HUES64 (cell line): Measurements from ENCODE around the gene TSPAN17.
"Not testable (repeated sequence)": the region's sequence is repeated elsewhere in the genome, so short reads cannot be mapped to it uniquely, and the experiment has no call there.

ENCODE experiments used
- H3K27ac ChIP-seq: 2 replicates; pipeline ENCODE4 v1.7.0; 2013; ENCODE audit warnings: low read depth, low read length, inconsistent platforms
- H3K27me3 ChIP-seq: 2 replicates; pipeline ENCODE4 v1.6.1; 2013; ENCODE audit warnings: mild to moderate bottlenecking, low read length; ENCODE audit not compliant: insufficient read depth
- H3K36me3 ChIP-seq: 2 replicates; pipeline ENCODE4 v1.6.1; 2013; ENCODE audit warnings: mild to moderate bottlenecking, low read length; ENCODE audit not compliant: insufficient read depth
- H3K4me1 ChIP-seq: 2 replicates; pipeline ENCODE4 v1.6.1; 2013; ENCODE audit warnings: mild to moderate bottlenecking, low read length, moderate library complexity; ENCODE audit not compliant: insufficient read depth
- H3K4me3 ChIP-seq: 2 replicates; pipeline ENCODE4 v1.5.1; 2013; ENCODE audit warnings: mild to moderate bottlenecking, low read length, moderate library complexity
- H3K9ac ChIP-seq: 2 replicates; pipeline ENCODE4 v1.6.1; 2013; ENCODE audit warnings: mild to moderate bottlenecking, low read depth, low read length
- H3K9me3 ChIP-seq: 2 replicates; pipeline ENCODE4 v1.6.1; 2013; ENCODE audit warnings: low read depth, low read length; ENCODE audit not compliant: insufficient read depth
- WGBS: fragments of 150-250, 120-280 bp; methylation state at CpG from one replicate; pipeline ENCODE4 v1.1.7; 2013; ENCODE audit warnings: missing lambda C conversion rate; 5-methylcytosine and 5-hydroxymethylcytosine counted together

TSPAN17 gene

DNA sequence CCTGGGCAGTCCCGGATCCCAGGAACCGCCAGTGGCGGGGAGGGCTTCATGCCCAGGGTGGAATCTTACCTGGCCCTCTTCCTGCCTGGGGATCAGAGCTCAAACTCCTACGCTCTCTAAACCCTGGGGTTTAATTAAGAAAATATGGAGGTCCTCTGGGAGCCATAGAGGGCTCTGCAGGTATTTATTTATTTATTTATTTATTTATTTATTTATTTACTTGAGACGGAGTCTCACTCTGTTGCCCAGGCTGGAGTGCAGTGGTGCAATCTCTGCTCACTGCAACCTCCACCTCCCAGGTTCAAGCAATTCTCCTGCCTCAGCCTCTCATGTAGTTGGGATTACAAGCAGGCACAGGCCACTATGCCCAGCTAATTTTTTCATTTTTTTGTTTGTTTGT is 52.2 kb downstream of the TSPAN17 start:
- not testable (repeated sequence) for H3K9ac ChIP-seq, H3K9me3 ChIP-seq, H3K27ac ChIP-seq, H3K4me3 ChIP-seq, H3K36me3 ChIP-seq, H3K27me3 ChIP-seq
- WGBS = 93% methylated on average over 5 of the region's 5 CpGs
- H3K4me1 ChIP-seq = peaks cover 25% of the 10 kb centered on the region

DNA sequence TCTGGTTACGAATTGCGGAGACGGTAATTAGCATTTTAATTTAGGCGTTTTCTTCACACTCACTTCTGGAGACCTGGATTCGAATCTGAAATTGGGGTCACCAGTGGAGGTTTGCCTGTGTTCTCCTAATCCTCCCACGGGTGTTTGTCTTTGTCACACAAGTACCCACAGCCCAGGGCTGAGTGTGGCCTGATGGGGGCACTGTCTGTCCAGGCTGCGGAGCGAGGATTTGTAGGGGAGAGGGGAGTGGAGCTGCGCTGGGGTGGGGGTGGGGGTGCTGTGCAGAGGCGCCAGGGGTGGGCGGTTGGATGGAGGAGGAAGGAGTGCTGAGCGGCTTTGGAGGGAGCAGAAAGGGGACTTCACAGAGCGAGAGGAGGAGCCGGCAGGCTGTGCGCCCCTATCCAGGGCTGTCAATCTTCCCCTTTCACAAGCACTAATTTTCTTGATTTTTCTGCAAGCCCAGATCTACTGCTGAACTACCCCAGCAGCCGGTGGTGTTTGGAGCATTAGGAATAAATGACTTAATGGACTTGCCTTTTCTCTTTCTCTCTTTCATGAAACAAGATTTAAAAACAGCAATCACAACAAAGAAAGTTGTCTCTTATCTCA is 53.1 kb downstream of the TSPAN17 start:
- Histone ChIP-seq H3K4me3 (no peak overlapping the region), H3K9me3 (no peaks in the 10 kb centered on the region), H3K9ac (no peak overlapping the region), H3K4me1 (peaks cover 25% of the 10 kb centered on the region), H3K36me3 (no peaks in the 10 kb centered on the region), H3K27ac (no peak overlapping the region), H3K27me3 (no peaks in the 10 kb centered on the region)
- 40% methylated on average over 14 of the region's 16 CpGs for WGBS

DNA sequence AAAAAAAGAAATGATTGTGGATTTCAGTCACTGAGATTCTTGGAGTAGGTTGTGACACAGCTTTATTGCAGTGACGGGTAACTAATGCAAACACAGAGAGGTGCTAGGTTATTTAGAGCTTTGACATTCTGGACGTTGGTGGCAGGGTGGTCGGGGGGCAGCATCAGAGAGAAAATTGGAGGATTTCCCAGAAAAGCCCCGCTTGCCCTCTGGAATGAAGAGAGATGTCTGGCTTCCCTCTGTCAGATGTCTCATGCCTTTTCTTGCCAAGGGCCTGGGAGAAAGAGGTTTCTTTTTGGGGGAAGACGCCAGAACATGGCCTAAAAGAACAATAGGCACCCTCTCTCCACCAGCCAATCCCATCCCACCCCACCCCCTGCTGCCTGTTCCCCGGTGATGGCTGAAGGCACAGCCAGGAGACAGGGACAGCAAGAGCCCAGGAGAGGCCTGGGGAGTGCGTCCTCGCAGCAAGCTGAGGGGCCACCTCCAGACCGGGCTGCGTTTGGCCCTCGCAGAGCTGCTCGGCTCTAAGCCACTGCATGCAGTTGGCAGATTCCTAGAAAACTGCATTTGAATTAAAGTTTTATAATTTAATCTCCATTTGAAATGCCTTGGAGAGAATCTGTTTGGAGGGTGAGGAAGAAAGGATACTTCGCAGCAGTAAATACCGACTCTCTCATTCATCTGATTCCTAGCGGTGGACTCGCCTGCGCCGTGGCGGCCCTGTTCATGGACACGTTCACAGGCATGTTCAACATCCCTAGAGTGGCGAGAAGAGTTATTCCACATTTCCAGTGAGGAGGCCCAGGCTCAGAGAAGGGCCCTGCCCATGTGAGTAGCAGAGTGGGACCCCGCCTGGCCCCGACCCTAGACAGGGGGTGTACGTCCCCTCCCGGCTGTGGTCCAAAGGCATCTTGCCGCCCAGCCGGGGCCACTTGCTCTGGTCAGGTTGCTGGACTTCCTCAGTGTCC is 55.7 kb downstream of the TSPAN17 start:
- Histone ChIP-seq H3K4me1 (peaks cover 14% of the 10 kb centered on the region), H3K27ac (no peak overlapping the region), H3K27me3 (no peaks in the 10 kb centered on the region), H3K36me3 (no peaks in the 10 kb centered on the region), H3K4me3 (no peak overlapping the region), H3K9me3 (no peaks in the 10 kb centered on the region), H3K9ac (no peak overlapping the region)
- 82% methylated on average over 27 of the region's 27 CpGs for WGBS

DNA sequence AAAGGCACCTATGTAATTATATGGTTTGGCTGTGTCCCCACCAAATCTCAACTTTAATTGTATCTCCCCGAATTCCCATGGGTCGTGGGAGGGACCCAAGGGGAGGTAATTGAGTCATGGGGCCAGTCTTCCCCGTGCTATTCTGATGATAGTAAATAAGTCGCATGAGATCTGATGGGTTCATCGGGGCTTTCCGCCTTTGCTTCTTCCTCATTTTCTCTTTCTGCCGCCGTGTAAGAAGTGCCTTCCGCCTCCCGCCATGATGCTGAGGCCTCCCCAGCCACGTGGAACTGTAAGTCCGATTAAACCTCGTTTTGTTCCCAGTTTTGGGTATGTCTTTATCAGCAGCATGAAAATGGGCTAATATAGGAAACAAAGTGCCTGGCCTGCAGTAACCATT is 56.6 kb downstream of the TSPAN17 start:
- H3K4me1 ChIP-seq = peaks cover 7% of the 10 kb centered on the region
- no peaks in the 10 kb centered on the region for H3K27me3 ChIP-seq
- WGBS = 92% methylated on average over 13 of the region's 13 CpGs
- no peaks in the 10 kb centered on the region for H3K36me3 ChIP-seq
- H3K9ac ChIP-seq = no peak overlapping the region
- H3K9me3 ChIP-seq = no peaks in the 10 kb centered on the region
- H3K27ac ChIP-seq = no peak overlapping the region
- H3K4me3 ChIP-seq = no peak overlapping the region

DNA sequence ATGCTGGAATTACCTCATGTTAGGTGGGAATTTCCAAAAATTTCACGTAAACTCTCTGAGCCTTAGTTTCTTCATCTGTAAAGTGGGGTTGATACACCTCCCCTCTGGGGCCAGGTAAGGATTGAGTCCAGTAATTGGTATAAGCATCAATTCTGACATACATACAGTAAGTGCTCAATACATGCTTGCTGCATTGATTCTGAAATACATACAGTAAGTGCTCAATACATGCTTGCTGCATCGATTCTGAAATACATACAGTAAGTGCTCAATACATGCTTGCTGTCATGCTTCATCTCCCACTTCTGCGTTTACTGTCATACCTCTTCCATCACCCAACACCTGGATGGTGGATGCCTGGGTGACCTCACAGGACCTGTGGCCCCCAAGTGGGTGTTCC is 57.1 kb downstream of the TSPAN17 start:
- peaks cover 6% of the 10 kb centered on the region for H3K4me1 ChIP-seq
- 98% methylated on average over 3 of the region's 3 CpGs for WGBS
- H3K27me3 ChIP-seq = no peaks in the 10 kb centered on the region
- no peak overlapping the region for H3K9ac ChIP-seq
- H3K4me3 ChIP-seq = no peak overlapping the region
- no peak overlapping the region for H3K27ac ChIP-seq
- no peaks in the 10 kb centered on the region for H3K9me3 ChIP-seq
- H3K36me3 ChIP-seq = no peaks in the 10 kb centered on the region

DNA sequence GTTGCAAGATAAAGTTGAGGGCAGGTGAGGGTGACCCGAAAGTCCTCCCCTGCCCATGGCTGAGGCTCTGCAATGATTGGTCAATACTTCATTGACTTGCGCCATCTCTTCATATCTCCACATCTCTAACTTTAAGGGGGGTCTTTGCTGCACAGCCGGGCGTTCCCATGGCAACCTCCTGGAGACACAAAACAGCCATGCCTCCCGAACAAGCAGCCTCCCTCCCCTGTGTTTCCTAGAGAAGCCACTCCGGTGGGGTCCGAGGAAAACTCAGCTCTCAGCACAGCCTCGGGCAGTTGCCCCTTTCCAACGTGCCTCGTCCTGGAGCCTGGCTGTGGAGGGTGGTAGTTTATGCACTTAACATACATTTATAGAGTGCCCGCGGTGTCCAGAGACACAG is 57.5 kb downstream of the TSPAN17 start:
- Histone ChIP-seq H3K27ac (no peak overlapping the region), H3K9me3 (no peaks in the 10 kb centered on the region), H3K4me3 (no peak overlapping the region), H3K36me3 (no peaks in the 10 kb centered on the region), H3K27me3 (no peaks in the 10 kb centered on the region), H3K9ac (no peak overlapping the region), H3K4me1 (peaks cover 6% of the 10 kb centered on the region)
- 90% methylated on average over 12 of the region's 12 CpGs for WGBS
